ENCODE measurements around the gene FLNB. TPM values are rescaled to one million over a fixed set of nuclear protein-coding genes. Genes with fewer than 3 reads are reported as not detected.
A peak's percentile ranks its signal among the peaks of the same experiment; 100 is the strongest.

FLNB gene
- total RNA-seq, 1 experiment from 2014 or later = 315 TPM

DNA sequence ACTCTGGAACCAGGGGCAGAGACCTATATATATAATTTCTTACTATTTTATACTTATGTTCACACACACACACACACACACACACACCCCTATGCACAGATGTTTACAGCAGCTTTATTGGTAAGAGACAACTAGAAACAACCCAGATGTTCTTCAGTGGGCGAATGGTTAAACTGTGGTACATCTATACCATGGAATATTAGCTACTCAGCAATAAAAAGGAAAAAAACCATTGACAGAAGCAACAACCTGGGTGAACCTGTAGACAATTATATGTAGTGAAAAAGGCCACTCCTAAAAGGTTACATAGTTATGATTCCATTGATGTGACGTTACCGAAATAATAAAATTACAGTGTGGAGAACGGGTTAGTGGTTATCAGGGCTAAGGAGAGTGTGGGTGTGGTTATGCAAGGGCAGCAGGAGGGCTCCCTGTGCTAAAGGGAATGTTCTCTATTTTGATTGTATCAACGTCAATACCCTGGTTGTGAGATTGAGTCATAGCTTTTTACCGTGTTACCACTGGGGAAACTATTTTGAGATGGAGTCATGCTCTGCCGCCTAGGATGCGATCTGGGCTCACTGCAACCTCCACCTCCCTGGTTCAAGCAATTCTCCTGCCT is 85.5 kb downstream of the FLNB start:
- H3K36me3 ChIP-seq (ENCODE audit: control insufficient read depth, insufficient read depth, low read length) = peaks cover 7% of the 10 kb centered on the region
- Mint-ChIP-seq H3K9me3 (ENCODE audit: unreplicated experiment) (no peaks in the 10 kb centered on the region), H3K27me3 (ENCODE audit: insufficient read depth, unreplicated experiment) (no peaks in the 10 kb centered on the region), H3K4me1 (ENCODE audit: low read depth, unreplicated experiment) (peaks cover 5% of the 10 kb centered on the region), H3K36me3 (ENCODE audit: insufficient read depth, unreplicated experiment) (peaks cover 87% of the 10 kb centered on the region), H3K4me3 (ENCODE audit: unreplicated experiment) (no peak overlapping the region), H3K27ac (ENCODE audit: unreplicated experiment) (no peak overlapping the region)
- TF ChIP-seq, protein P1, sequence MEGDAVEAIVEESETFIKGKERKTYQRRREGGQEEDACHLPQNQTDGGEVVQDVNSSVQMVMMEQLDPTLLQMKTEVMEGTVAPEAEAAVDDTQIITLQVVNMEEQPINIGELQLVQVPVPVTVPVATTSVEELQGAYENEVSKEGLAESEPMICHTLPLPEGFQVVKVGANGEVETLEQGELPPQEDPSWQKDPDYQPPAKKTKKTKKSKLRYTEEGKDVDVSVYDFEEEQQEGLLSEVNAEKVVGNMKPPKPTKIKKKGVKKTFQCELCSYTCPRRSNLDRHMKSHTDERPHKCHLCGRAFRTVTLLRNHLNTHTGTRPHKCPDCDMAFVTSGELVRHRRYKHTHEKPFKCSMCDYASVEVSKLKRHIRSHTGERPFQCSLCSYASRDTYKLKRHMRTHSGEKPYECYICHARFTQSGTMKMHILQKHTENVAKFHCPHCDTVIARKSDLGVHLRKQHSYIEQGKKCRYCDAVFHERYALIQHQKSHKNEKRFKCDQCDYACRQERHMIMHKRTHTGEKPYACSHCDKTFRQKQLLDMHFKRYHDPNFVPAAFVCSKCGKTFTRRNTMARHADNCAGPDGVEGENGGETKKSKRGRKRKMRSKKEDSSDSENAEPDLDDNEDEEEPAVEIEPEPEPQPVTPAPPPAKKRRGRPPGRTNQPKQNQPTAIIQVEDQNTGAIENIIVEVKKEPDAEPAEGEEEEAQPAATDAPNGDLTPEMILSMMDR (IDR thresholded peaks at IDR 0.05; ENCODE audit: insufficient read depth in 1 of 2, low read depth in 1 of 2, low read length in 1 of 2, severe bottlenecking in 1 of 2, unreplicated experiment in 1 of 2) = no peak
- ChIA-PET CTCF (no interaction called here), POLR2A (no interaction called here)
- no peak overlapping the region for H3K4me3 ChIP-seq (ENCODE audit: low read depth, low read length)
- H3K9me3 ChIP-seq = no peaks in the 10 kb centered on the region
- DNase-seq = no peak
- no peaks in the 10 kb centered on the region for H3K4me1 ChIP-seq
- H3K27me3 ChIP-seq (replicated peaks; ENCODE audit: control insufficient read depth, insufficient read depth, low read length) = no peaks in the 10 kb centered on the region
- intact Hi-C loops (cut with micrococcal nuclease; ENCODE audit: unreplicated experiment) = no loop called here
- BruUV-seq (replicated peaks) = no TSS peak

DNA sequence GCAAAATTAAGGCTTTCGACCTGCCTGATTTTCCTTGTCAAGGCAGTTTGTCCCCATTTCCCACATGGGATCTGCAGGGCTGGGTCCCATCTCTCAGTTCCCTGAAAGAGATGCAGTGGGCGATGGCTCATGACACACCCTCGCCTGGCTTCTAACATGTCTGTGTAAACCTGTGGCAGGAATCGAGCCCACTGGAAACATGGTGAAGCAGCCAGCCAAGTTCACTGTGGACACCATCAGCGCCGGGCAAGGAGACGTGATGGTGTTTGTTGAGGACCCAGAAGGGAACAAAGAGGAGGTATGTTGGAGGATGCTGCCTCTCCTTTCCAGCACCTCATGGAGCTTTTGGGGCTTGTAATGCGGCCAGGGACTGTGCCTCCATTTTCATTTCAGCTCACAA is 86.4 kb downstream of the FLNB start:
- intact Hi-C loops (cut with micrococcal nuclease; ENCODE audit: unreplicated experiment) = no loop called here
- Histone ChIP-seq H3K4me3 (ENCODE audit: low read depth, low read length) (no peak overlapping the region), H3K4me1 (no peaks in the 10 kb centered on the region), H3K36me3 (ENCODE audit: control insufficient read depth, insufficient read depth, low read length) (peaks cover 7% of the 10 kb centered on the region), H3K27me3 (replicated peaks; ENCODE audit: control insufficient read depth, insufficient read depth, low read length) (no peaks in the 10 kb centered on the region), H3K9me3 (no peaks in the 10 kb centered on the region)
- H3K27me3 Mint-ChIP-seq (ENCODE audit: insufficient read depth, unreplicated experiment) = no peaks in the 10 kb centered on the region
- no peak for DNase-seq
- ChIA-PET POLR2A (no interaction called here), CTCF (no interaction called here)
- no peaks in the 10 kb centered on the region for H3K9me3 Mint-ChIP-seq (ENCODE audit: unreplicated experiment)
- TF ChIP-seq, protein P1 (IDR thresholded peaks at IDR 0.05; ENCODE audit: insufficient read depth in 1 of 2, low read depth in 1 of 2, low read length in 1 of 2, severe bottlenecking in 1 of 2, unreplicated experiment in 1 of 2) = no peak
- no TSS peak for BruUV-seq (replicated peaks)
- H3K4me3 Mint-ChIP-seq (ENCODE audit: unreplicated experiment) = no peak overlapping the region
- H3K36me3 Mint-ChIP-seq (ENCODE audit: insufficient read depth, unreplicated experiment) = peaks cover 88% of the 10 kb centered on the region
- no peak overlapping the region for H3K27ac Mint-ChIP-seq (ENCODE audit: unreplicated experiment)
- peaks cover 6% of the 10 kb centered on the region for H3K4me1 Mint-ChIP-seq (ENCODE audit: low read depth, unreplicated experiment)

DNA sequence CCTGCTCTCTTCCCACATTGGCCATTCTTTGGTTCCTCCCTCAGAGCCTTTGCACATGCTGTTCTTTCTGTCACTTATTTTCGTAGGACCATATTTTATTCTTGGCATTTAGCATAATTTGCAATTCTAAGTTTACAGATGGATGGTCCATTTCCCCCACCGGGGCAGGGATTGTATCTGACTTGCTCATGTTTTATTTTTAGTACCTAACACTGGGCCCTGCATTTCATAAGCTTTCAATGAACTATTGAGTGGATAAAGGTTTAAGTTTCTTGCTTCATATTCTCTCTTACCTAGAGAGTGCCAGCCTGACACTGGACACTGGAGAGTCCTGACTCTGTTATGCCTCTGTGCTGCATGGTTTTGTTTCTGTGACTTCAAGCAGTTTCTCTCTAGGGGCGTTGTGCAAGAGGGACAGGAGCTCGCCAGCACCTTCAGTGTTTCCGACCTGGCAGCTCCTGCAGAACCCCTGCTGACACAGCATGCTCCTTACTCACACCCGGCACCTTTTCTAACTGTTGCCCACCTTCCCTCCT is 87.4 kb downstream of the FLNB start:
- no peak for DNase-seq
- Histone ChIP-seq H3K27me3 (replicated peaks; ENCODE audit: control insufficient read depth, insufficient read depth, low read length) (no peaks in the 10 kb centered on the region), H3K36me3 (ENCODE audit: control insufficient read depth, insufficient read depth, low read length) (peaks cover 7% of the 10 kb centered on the region), H3K9me3 (no peaks in the 10 kb centered on the region), H3K4me3 (ENCODE audit: low read depth, low read length) (no peak overlapping the region), H3K4me1 (no peaks in the 10 kb centered on the region)
- H3K27ac Mint-ChIP-seq (ENCODE audit: unreplicated experiment) = peak overlapping the region; percentile 65
- H3K9me3 Mint-ChIP-seq (ENCODE audit: unreplicated experiment) = no peaks in the 10 kb centered on the region
- ChIA-PET POLR2A (no interaction called here), CTCF (no interaction called here)
- no peak overlapping the region for H3K4me3 Mint-ChIP-seq (ENCODE audit: unreplicated experiment)
- peaks cover 6% of the 10 kb centered on the region for H3K4me1 Mint-ChIP-seq (ENCODE audit: low read depth, unreplicated experiment)
- intact Hi-C loops (cut with micrococcal nuclease; ENCODE audit: unreplicated experiment) = no loop called here
- no peaks in the 10 kb centered on the region for H3K27me3 Mint-ChIP-seq (ENCODE audit: insufficient read depth, unreplicated experiment)
- peaks cover 89% of the 10 kb centered on the region for H3K36me3 Mint-ChIP-seq (ENCODE audit: insufficient read depth, unreplicated experiment)
- no TSS peak for BruUV-seq (replicated peaks)
- TF ChIP-seq, protein P1 (IDR thresholded peaks at IDR 0.05; ENCODE audit: insufficient read depth in 1 of 2, low read depth in 1 of 2, low read length in 1 of 2, severe bottlenecking in 1 of 2, unreplicated experiment in 1 of 2) = no peak

All from Caco-2 (cell line).